Neuronal stem cell (in vitro differentiated cells): ENCODE measurements around the gene TIMP2.
A peak's percentile ranks its signal among the peaks of the same experiment; 100 is the strongest.

Source experiments
- DNase-seq: peaks from one replicate; pipeline ENCODE4 v3.0.0-alpha.2; 2013; ENCODE audit warnings: low spot score
- H2AFZ ChIP-seq: one replicate; pipeline ENCODE4 v1.6.1; 2013; ENCODE audit warnings: mild to moderate bottlenecking, low read length, inconsistent platforms
- H2AK5ac ChIP-seq: 2 replicates; pipeline ENCODE4 v1.6.1; 2013; ENCODE audit warnings: low read depth, mild to moderate bottlenecking, inconsistent platforms, low read length, moderate library complexity, mixed read lengths
- H2BK120ac ChIP-seq: 2 replicates; pipeline ENCODE4 v1.6.1; 2013; ENCODE audit warnings: low read depth, mild to moderate bottlenecking, inconsistent platforms, low read length, moderate library complexity, mixed read lengths
- H2BK12ac ChIP-seq: one replicate; pipeline ENCODE4 v1.6.1; 2013; ENCODE audit warnings: low read length, inconsistent platforms
- H2BK15ac ChIP-seq: 2 replicates; pipeline ENCODE4 v1.6.1; 2013; ENCODE audit warnings: mild to moderate bottlenecking, low read length, inconsistent platforms, mixed read lengths
- H2BK5ac ChIP-seq: one replicate; pipeline ENCODE4 v1.6.1; 2013; ENCODE audit warnings: inconsistent platforms, mild to moderate bottlenecking, low read length, moderate library complexity
- H3K14ac ChIP-seq: one replicate; pipeline ENCODE4 v1.6.1; 2013; ENCODE audit warnings: low read length, inconsistent platforms
- H3K18ac ChIP-seq: 2 replicates; pipeline ENCODE4 v1.6.1; 2013; ENCODE audit warnings: low read length, inconsistent platforms
- H3K23ac ChIP-seq: 2 replicates; pipeline ENCODE4 v1.6.1; 2013; ENCODE audit warnings: low read depth, mild to moderate bottlenecking, mixed read lengths, low read length, inconsistent platforms; ENCODE audit not compliant: poor library complexity
- H3K27ac ChIP-seq: replicated peaks from 3 replicates; pipeline ENCODE4 v1.5.1; 2013; ENCODE audit warnings: low read length, inconsistent platforms
- H3K27me3 ChIP-seq, 3 experiments: 2 replicates each; pipeline ENCODE4 v1.6.1; 2013; ENCODE audit warnings: low read length in 3 of 3, mild to moderate bottlenecking in 2 of 3, inconsistent platforms in 1 of 3, low read depth in 1 of 3, mixed read lengths in 1 of 3, moderate library complexity in 1 of 3; ENCODE audit not compliant: control insufficient read depth in 3 of 3, insufficient read depth in 3 of 3
- H3K36me3 ChIP-seq, 2 donors: replicated peaks in 1 of 2; 2 replicates each; pipeline ENCODE4 v1.6.1; 2013; ENCODE audit warnings: low read length in 2 of 2; ENCODE audit not compliant: control insufficient read depth in 2 of 2, insufficient read depth in 2 of 2
- H3K4ac ChIP-seq: 2 replicates; pipeline ENCODE4 v1.6.1; 2013; ENCODE audit warnings: inconsistent platforms, mild to moderate bottlenecking, low read length, moderate library complexity
- H3K4me1 ChIP-seq, 2 donors: 1 replicate in 1 of 2; 2 replicates in 1 of 2; pipeline ENCODE4 v1.6.1; 2013; ENCODE audit warnings: low read length in 2 of 2, low read depth in 1 of 2; ENCODE audit not compliant: control insufficient read depth in 2 of 2, insufficient read depth in 1 of 2
- H3K4me2 ChIP-seq: one replicate; pipeline ENCODE4 v1.6.1; 2013; ENCODE audit warnings: mild to moderate bottlenecking, low read length, inconsistent platforms; ENCODE audit not compliant: insufficient read depth, poor library complexity, severe bottlenecking
- H3K4me3 ChIP-seq, 2 donors: 2 replicates each; pipeline ENCODE4 v1.5.1; 2013; ENCODE audit warnings: low read length in 2 of 2, mild to moderate bottlenecking in 2 of 2, inconsistent platforms in 1 of 2, moderate library complexity in 1 of 2
- H3K79me1 ChIP-seq: one replicate; pipeline ENCODE4 v1.6.1; 2013; ENCODE audit warnings: low read depth, mild to moderate bottlenecking, inconsistent platforms, low read length, moderate library complexity
- H3K9ac ChIP-seq: one replicate; pipeline ENCODE4 v1.6.1; 2013; ENCODE audit warnings: mild to moderate bottlenecking, low read depth, low read length, inconsistent platforms; ENCODE audit not compliant: poor library complexity
- H3K9me3 ChIP-seq, 2 donors: replicated peaks in 1 of 2; 2 replicates each; pipeline versions ENCODE3 to v1.6.1; 2013; ENCODE audit warnings: low read length in 2 of 2, mild to moderate bottlenecking in 2 of 2, inconsistent platforms in 1 of 2, low read depth in 1 of 2, mixed read lengths in 1 of 2, moderate library complexity in 1 of 2; ENCODE audit not compliant: control insufficient read depth in 2 of 2, insufficient read depth in 1 of 2
- H4K8ac ChIP-seq: one replicate; pipeline ENCODE4 v1.6.1; 2013; ENCODE audit warnings: low read depth, mild to moderate bottlenecking, inconsistent platforms, low read length, moderate library complexity
- H4K91ac ChIP-seq: one replicate; pipeline ENCODE4 v1.6.1; 2013; ENCODE audit warnings: low read length, low read depth, mild to moderate bottlenecking, inconsistent platforms; ENCODE audit not compliant: poor library complexity
- WGBS, 2 donors: extraction: QIAGEN DNeasy Blood & Tissue Kit; methylation state at CpG; one replicate each; pipeline ENCODE4 v1.1.7; 2013; ENCODE audit warnings: missing lambda C conversion rate in 2 of 2, mixed read lengths in 1 of 2; ENCODE audit not compliant: insufficient read length in 2 of 2, insufficient replicate concordance in 1 of 2; ENCODE audit errors: extremely low coverage in 2 of 2; 5-methylcytosine and 5-hydroxymethylcytosine counted together

TIMP2 gene

GRCh38 chr17:78883533-78884131, 41.6 kb downstream of the TIMP2 start:
- peak overlapping the region; percentile 60 for H3K23ac ChIP-seq
- H3K4me2 ChIP-seq = peak overlapping the region; percentile 54
- H2BK15ac ChIP-seq = peak overlapping the region; percentile 47
- H3K18ac ChIP-seq = peak overlapping the region; percentile 97
- no peaks in the 10 kb centered on the region for H3K9me3 ChIP-seq
- H3K14ac ChIP-seq = peak overlapping the region; percentile 72
- H3K79me1 ChIP-seq = peaks cover 18% of the 10 kb centered on the region
- peak overlapping the region; percentile 82 for H2BK120ac ChIP-seq
- peaks cover 5 to 6% of the 10 kb centered on the region in 2 donors for H3K36me3 ChIP-seq
- H3K4me1 ChIP-seq = peaks cover 26 to 44% of the 10 kb centered on the region in 2 donors
- H4K91ac ChIP-seq = peak overlapping the region; percentile 90
- peak overlapping the region; percentile 74 for H2AFZ ChIP-seq
- H2BK5ac ChIP-seq = peak overlapping the region; percentile 91
- H3K27ac ChIP-seq = peak overlapping the region; percentile 99
- no peaks in the 10 kb centered on the region for H3K27me3 ChIP-seq
- H2BK12ac ChIP-seq = peak overlapping the region; percentile 77
- WGBS, 2 donors = no CpG with 5 or more reads among the region's 24 CpGs
- H3K9ac ChIP-seq = peak overlapping the region; percentile 86
- H4K8ac ChIP-seq = no peak overlapping the region
- peak; percentile 87 for DNase-seq
- H3K4ac ChIP-seq = peak overlapping the region; percentile 96
- peak overlapping the region; percentile 98 for H2AK5ac ChIP-seq
- H3K4me3 ChIP-seq = peak overlapping the region; percentile 5 to 34

GRCh38 chr17:78883089-78883532, 42.1 kb downstream of the TIMP2 start:
- peak overlapping the region; percentile 54 for H3K4me2 ChIP-seq
- no peak overlapping the region for H4K91ac ChIP-seq
- H2BK5ac ChIP-seq = peak overlapping the region; percentile 91
- peaks cover 18% of the 10 kb centered on the region for H3K79me1 ChIP-seq
- H2BK15ac ChIP-seq = peak overlapping the region; percentile 47
- peak overlapping the region; percentile 86 for H3K9ac ChIP-seq
- peak overlapping the region; percentile 77 for H3K4ac ChIP-seq
- peak overlapping the region; percentile 77 for H2BK12ac ChIP-seq
- DNase-seq = no peak
- peaks cover 26 to 44% of the 10 kb centered on the region in 2 donors for H3K4me1 ChIP-seq
- H3K14ac ChIP-seq = peak overlapping the region; percentile 25
- H3K36me3 ChIP-seq = peaks cover 5 to 7% of the 10 kb centered on the region in 2 donors
- H3K18ac ChIP-seq = peak overlapping the region; percentile 96
- H2AFZ ChIP-seq = peak overlapping the region; percentile 74
- peak overlapping the region; percentile 99 for H3K27ac ChIP-seq
- peak overlapping the region; percentile 82 for H2BK120ac ChIP-seq
- peak overlapping the region; percentile 60 for H3K23ac ChIP-seq
- no peaks in the 10 kb centered on the region for H3K9me3 ChIP-seq
- no peaks in the 10 kb centered on the region for H3K27me3 ChIP-seq
- H2AK5ac ChIP-seq = peak overlapping the region; percentile 98
- peak overlapping the region in 1 of 2 donors; percentile 34 for H3K4me3 ChIP-seq
- no peak overlapping the region for H4K8ac ChIP-seq
- no CpG with 5 or more reads among the region's 10 CpGs for WGBS, 2 donors

GRCh38 chr17:78882540-78883088, 42.6 kb downstream of the TIMP2 start:
- Histone ChIP-seq H3K9ac (no peak overlapping the region), H3K18ac (peak overlapping the region; percentile 96), H2AK5ac (peak overlapping the region; percentile 98), H3K4me1 (peaks cover 26 to 44% of the 10 kb centered on the region in 2 donors), H3K27ac (peak overlapping the region; percentile 99), H2BK12ac (peak overlapping the region; percentile 82), H4K91ac (no peak overlapping the region), H3K36me3 (peaks cover 7 to 8% of the 10 kb centered on the region in 2 donors), H3K9me3 (no peaks in the 10 kb centered on the region), H3K27me3 (no peaks in the 10 kb centered on the region), H3K14ac (peak overlapping the region; percentile 25), H2BK120ac (peak overlapping the region; percentile 4), H4K8ac (no peak overlapping the region), H3K23ac (no peak overlapping the region), H3K79me1 (peaks cover 21% of the 10 kb centered on the region), H2BK5ac (peak overlapping the region; percentile 91), H3K4me2 (no peak overlapping the region), H2AFZ (no peak overlapping the region), H3K4ac (no peak overlapping the region), H2BK15ac (peak overlapping the region; percentile 47), H3K4me3 (no peak overlapping the region)
- DNase-seq = no peak
- no CpG with 5 or more reads among the region's 14 CpGs for WGBS, 2 donors

GRCh38 chr17:78879635-78880186, 45.5 kb downstream of the TIMP2 start:
- Histone ChIP-seq H3K9me3 (peaks cover 0 to 2% of the 10 kb centered on the region in 2 donors), H3K18ac (peak overlapping the region; percentile 81), H3K4me3 (no peak overlapping the region), H2BK12ac (no peak overlapping the region), H3K27me3 (no peaks in the 10 kb centered on the region), H3K4me1 (peaks cover 23 to 36% of the 10 kb centered on the region in 2 donors), H3K4ac (no peak overlapping the region), H2BK15ac (no peak overlapping the region), H3K27ac (peak overlapping the region; percentile 26), H2AFZ (no peak overlapping the region), H2BK5ac (no peak overlapping the region), H4K8ac (no peak overlapping the region), H3K79me1 (peaks cover 14% of the 10 kb centered on the region), H2BK120ac (no peak overlapping the region), H3K14ac (no peak overlapping the region), H3K9ac (no peak overlapping the region), H3K23ac (no peak overlapping the region), H3K4me2 (no peak overlapping the region), H4K91ac (no peak overlapping the region), H2AK5ac (peak overlapping the region; percentile 57), H3K36me3 (peaks cover 6 to 8% of the 10 kb centered on the region in 2 donors)
- no peak for DNase-seq
- WGBS, 2 donors = no CpG with 5 or more reads among the region's 28 CpGs
